Measurements from ENCODE around the gene ADAMTS14.

Gene ADAMTS14

GRCh38 chr10:70733051-70733450, 60.7 kb downstream of the ADAMTS14 start:
- no peak for DNase-seq

DNA sequence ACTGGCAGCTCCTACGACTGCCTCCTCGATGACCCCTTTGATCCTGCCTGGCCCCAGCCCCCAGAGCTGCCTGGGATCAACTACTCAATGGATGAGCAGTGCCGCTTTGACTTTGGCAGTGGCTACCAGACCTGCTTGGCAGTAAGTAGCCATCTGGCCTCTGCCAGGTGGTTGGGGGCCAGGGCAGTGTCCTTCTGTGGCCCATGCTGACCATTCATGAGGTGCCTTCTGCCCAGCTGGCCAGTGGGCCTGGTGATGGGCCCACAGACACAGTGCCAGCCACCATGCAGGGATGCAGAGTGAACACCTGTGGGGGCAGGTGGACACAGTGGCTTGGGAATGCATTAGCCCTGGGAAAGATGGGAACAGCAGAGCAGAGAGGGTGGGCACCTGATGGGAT, 62.9 kb downstream of the ADAMTS14 start:
- no peak for DNase-seq

DNA sequence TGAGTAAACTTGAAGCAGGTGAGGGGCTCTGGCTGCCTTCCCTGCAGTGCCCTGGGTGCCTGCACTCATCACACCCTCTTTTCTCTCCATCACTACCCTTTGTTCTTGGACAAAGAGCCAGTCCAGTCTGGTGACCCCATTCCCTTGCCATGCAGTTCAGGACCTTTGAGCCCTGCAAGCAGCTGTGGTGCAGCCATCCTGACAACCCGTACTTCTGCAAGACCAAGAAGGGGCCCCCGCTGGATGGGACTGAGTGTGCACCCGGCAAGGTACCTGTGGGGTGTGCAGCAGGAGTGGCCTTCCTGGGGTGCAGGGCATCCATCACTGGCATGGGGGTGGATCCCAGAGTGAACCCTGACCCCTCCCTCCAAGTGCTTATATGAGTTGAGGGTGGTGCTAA, 64.2 kb downstream of the ADAMTS14 start:
- no peak for DNase-seq

- DNase-seq = no peak
Observed at GRCh38 chr10:70737250-70737649, 64.9 kb downstream of the ADAMTS14 start.

GRCh38 chr10:70738006-70738760, 65.9 kb downstream of the ADAMTS14 start:
- no peak for DNase-seq

- DNase-seq = no peak
Observed at GRCh38 chr10:70738761-70739121, 66.4 kb downstream of the ADAMTS14 start.

- no peak for DNase-seq
Observed at GRCh38 chr10:70740406-70741288, 68.3 kb downstream of the ADAMTS14 start.

DNA sequence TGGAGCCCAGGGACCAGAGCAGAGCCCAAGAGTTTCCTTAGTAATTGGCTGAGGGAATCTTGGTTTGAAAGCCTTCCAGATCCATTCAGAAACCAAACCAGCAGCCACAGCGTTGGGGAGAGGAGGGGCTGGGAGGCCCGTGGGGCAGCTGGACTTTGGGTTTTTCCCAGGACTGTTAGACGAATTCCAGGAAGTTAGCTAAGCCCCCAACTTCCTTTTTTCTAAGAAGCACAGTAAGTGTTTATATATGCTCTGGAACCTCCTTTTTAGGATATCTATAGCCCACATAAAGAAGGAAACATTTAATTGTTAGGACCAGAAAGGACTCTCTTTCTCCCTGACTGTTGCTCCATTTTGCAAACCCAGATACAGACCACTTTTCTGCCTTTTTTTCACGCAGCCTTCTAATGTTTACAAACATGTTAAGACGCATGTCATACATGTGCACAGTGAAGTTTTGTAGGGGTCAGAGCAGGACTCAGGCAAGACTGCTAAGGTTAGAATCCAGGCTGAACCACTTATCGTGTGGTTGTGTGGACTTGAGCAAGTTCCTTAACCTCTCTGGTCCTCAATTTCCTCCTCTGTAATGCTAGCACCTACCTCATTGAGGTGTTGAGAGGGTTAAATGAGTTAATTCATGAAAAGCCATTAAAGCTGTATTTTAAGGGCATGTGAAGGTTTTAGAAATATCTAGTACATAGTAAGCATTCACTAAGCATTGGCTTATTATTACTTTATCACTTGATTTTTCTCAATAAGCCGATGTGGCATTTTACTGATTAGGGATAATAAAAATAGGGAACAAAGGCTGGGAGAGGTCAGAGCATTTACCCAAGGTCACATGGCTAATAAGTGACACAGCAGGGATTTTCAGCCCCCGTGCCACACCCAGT, 70.5 kb downstream of the ADAMTS14 start:
- DNase-seq = no peak

DNA sequence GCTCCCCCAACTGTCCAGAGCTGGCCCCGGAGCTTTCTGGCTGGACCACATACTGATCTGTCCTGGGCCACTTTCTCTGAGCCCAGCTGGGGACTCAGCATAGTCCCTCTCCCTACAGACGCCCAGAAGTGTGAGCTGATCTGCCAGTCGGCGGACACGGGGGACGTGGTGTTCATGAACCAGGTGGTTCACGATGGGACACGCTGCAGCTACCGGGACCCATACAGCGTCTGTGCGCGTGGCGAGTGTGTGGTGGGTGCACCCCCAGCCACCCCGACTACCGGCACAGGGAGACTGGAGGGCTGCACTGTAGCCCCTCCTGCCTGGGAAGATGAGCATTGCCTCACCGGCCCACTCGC, 71.1 kb downstream of the ADAMTS14 start:
- DNase-seq = no peak

- no peak for DNase-seq
Observed at GRCh38 chr10:70743879-70744278, 71.6 kb downstream of the ADAMTS14 start.

GRCh38 chr10:70744617-70745143, 72.4 kb downstream of the ADAMTS14 start:
- no peak for DNase-seq

DNA sequence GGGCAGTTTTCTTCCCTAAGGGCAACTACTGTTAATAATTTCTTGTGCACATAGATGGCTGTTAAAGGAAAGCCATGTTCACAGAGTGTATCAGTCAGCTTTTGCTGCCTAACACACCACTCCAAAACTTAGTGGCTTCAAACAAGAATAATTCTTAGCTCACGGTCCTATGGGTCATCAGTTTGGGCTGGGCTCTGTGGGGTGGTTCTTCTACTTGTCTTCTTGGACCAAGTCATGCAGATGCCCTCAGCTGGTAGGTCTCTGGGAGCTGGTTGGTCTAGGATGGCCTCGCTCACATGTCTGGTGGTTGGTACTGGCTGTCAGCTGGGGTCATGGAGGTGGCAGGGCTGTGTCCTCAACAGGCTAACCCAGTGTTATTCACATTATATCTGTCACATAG, 73.2 kb downstream of the ADAMTS14 start:
- DNase-seq = no peak

- DNase-seq = no peak
Observed at GRCh38 chr10:70747192-70747965, 75.1 kb downstream of the ADAMTS14 start.

DNA sequence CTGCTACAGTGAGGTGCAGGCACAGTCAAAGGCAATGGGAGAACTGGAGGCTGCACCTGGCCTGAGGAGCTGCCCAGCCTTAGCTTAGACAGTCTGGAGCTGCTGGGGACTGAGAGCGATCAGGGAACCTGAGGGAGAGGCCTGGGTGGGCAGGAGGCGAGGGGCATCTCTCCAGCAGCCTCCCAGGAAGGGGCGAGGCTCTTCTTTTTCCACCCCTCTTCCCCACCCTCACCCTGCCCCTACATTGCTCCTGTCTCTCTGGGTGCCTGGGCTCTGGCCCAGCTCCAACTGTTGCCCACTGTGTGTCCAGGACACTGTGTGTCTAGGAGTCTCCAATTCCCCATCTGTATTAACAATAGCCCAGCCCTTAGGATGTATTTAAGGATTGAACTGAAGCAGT, 76.0 kb downstream of the ADAMTS14 start:
- DNase-seq = no peak

GRCh38 chr10:70748801-70749573, 76.7 kb downstream of the ADAMTS14 start:
- DNase-seq = no peak

- DNase-seq = no peak
Observed at GRCh38 chr10:70749756-70750155, 77.5 kb downstream of the ADAMTS14 start.

DNA sequence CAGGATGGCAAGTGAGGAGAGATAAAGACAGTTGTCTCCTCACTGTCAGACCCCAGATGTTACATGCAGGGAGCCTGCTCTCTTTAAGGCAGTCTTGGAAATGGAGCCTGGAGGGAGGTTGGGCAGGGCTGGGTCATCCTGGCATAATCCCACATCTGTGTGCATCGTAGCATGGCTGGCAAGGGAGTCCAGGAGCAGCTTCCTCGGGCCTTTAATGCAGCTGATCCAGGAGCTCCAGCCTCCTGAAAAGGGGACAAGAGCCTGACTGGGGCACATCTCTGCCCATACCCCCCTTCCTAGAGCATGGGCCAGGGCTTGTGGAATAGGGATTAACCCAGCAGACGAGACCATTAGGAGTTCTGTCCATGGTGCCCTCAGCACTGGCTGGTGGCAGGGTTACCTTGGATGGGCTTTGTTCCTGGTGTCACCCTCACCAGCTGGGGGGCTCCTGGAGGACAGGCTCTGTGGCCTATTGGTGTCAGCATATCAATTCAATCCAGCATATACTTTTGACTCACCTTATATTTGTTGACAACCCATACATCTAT, 77.9 kb downstream of the ADAMTS14 start:
- no peak for DNase-seq

- DNase-seq = no peak
Observed at GRCh38 chr10:70751356-70751755, 79.0 kb downstream of the ADAMTS14 start.

DNA sequence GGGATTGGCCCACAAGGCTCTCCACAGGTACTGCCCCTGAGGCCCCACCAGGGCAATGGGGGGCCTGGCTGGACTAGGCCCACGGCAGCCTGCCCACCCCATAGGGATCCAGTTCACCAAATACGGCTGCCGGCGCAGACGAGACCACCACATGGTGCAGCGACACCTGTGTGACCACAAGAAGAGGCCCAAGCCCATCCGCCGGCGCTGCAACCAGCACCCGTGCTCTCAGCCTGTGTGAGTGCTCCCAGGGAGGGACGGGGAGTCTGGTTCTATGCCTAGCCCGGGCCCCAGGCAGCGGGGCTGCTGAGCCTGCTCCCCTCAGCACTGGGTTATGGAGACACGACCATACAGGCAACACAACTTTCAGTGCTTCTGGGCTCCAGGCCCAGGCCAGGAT, 79.7 kb downstream of the ADAMTS14 start:
- DNase-seq = no peak

DNA sequence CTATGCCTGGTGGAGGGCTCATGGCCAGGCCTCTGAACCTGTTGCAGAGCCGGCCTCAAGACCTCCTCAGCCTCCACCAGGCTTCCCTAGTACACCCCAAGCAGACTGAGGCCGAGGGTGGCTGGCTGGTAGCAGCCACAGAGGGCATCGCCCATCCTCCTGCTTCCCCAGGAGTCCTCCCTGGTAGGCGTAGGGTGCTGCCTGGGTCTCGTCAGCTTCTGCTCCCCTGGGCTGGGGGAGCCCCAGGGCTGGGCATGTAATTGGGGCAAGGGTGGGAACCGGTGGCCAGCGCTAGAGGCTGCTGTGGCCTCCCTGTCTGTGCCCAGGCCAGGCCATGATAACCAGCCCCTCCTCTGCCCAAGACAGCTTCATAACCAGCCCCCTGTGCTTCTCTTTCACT, 80.3 kb downstream of the ADAMTS14 start:
- no peak for DNase-seq

GRCh38 chr10:70753026-70753663, 80.8 kb downstream of the ADAMTS14 start:
- DNase-seq = no peak

All from stimulated activated CD4-positive, alpha-beta T cell treated with anti-CD3 and anti-CD28 coated beads, Interleukin-2, amount 100 ng/mL, for 24 hours (primary cell).